Measurements from ENCODE around the gene SFT2D1.

SFT2D1 gene

DNA sequence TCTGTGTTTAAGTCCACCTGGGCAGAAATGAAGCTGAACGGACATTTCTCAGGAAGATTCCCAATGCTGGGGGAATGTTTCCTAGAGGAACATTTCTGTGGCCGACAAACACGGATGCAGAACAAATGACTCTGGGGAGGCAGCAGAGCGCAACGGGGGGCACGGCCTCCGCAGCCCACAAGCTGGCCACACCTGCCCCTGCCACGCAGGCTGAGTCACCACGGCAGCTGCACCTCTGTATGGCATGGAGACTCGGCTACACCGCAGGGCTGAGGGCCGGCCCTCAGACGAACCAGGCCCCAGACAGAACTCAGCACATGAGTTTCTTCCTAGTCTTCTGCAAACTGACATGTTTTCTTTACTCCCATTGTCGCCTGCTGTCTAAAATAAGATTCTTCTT lies 24.1 kb downstream of the SFT2D1 start:
- Histone ChIP-seq H3K36me3 (ENCODE audit: control insufficient read depth, insufficient read depth, low read length) (no peaks in the 10 kb centered on the region), H3K4me3 (ENCODE audit: low read depth, low read length) (no peak overlapping the region), H3K4me1 (no peaks in the 10 kb centered on the region), H3K9ac (no peak overlapping the region), H3K4me2 (ENCODE audit: low read length) (no peak overlapping the region), H3K79me2 (no peaks in the 10 kb centered on the region), H3K27me3 (ENCODE audit: control insufficient read depth, insufficient read depth, low read length) (no peaks in the 10 kb centered on the region), H3K9me3 (ENCODE audit: control insufficient read depth, low read length) (no peaks in the 10 kb centered on the region), H3K27ac (no peak overlapping the region), H2AFZ (no peak overlapping the region)
- TF ChIP-seq, protein P1, sequence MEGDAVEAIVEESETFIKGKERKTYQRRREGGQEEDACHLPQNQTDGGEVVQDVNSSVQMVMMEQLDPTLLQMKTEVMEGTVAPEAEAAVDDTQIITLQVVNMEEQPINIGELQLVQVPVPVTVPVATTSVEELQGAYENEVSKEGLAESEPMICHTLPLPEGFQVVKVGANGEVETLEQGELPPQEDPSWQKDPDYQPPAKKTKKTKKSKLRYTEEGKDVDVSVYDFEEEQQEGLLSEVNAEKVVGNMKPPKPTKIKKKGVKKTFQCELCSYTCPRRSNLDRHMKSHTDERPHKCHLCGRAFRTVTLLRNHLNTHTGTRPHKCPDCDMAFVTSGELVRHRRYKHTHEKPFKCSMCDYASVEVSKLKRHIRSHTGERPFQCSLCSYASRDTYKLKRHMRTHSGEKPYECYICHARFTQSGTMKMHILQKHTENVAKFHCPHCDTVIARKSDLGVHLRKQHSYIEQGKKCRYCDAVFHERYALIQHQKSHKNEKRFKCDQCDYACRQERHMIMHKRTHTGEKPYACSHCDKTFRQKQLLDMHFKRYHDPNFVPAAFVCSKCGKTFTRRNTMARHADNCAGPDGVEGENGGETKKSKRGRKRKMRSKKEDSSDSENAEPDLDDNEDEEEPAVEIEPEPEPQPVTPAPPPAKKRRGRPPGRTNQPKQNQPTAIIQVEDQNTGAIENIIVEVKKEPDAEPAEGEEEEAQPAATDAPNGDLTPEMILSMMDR (IDR thresholded peaks at IDR 0.05): no peak

DNA sequence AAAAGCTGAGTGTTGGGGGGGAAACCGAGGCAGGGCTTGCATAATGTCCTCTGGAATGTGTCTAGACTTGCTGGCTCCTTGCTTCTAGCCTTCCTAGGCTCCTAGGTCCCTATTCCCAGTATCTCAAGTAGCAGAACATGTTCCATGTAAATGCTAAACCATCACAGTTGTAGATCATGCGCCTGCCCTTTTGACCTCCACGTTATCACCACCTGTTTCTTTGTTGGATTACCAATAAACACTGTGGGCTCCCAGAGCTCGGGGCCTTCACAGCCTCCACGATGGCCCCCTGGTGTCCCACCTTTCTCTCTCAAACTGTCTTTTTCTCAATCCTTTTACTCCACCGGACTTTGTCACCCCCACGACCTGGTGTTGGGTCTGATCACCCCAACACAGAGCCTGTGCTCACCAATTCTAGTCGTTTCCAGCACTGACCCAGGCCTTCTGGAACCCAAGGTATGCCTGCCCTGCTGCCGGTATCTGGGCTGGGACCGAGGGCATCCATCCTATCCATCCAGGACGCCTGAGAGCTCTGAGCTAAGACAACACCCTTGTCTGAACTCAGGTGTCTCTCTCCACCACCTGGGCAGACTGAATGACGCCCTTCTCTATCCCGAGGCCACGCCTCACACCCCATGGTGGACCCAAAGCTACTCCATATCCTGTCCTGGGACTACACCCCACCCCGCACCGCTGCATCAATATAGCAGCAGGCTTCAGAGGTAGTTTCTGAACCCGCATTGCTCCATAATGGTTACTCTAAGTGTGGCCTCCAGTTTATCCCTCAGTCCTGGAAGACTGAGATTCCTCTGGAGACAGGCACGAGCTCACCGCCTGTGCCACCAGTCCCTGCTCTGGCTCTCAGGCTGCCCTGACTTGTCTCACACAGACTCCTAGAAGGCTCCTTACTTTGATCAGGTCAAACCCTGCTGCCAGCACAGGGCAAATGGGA lies 24.8 kb downstream of the SFT2D1 start:
- TF ChIP-seq, protein P1 (IDR thresholded peaks at IDR 0.05): no peak
- Histone ChIP-seq H3K79me2 (no peaks in the 10 kb centered on the region), H3K4me2 (ENCODE audit: low read length) (no peak overlapping the region), H3K4me3 (ENCODE audit: low read depth, low read length) (no peak overlapping the region), H3K27ac (no peak overlapping the region), H3K27me3 (ENCODE audit: control insufficient read depth, insufficient read depth, low read length) (no peaks in the 10 kb centered on the region), H3K9ac (no peak overlapping the region), H3K9me3 (ENCODE audit: control insufficient read depth, low read length) (no peaks in the 10 kb centered on the region), H3K36me3 (ENCODE audit: control insufficient read depth, insufficient read depth, low read length) (no peaks in the 10 kb centered on the region), H2AFZ (no peak overlapping the region), H3K4me1 (no peaks in the 10 kb centered on the region)

- H2AFZ ChIP-seq: no peak overlapping the region
- H3K36me3 ChIP-seq (ENCODE audit: control insufficient read depth, insufficient read depth, low read length): no peaks in the 10 kb centered on the region
- H3K4me2 ChIP-seq (ENCODE audit: low read length): no peak overlapping the region
- H3K9me3 ChIP-seq (ENCODE audit: control insufficient read depth, low read length): no peaks in the 10 kb centered on the region
- no peaks in the 10 kb centered on the region for H3K4me1 ChIP-seq
- H3K4me3 ChIP-seq (ENCODE audit: low read depth, low read length): no peak overlapping the region
- H3K27me3 ChIP-seq (ENCODE audit: control insufficient read depth, insufficient read depth, low read length): no peaks in the 10 kb centered on the region
- H3K27ac ChIP-seq: no peak overlapping the region
- TF ChIP-seq, protein P1 (IDR thresholded peaks at IDR 0.05): no peak
- no peak overlapping the region for H3K9ac ChIP-seq
- H3K79me2 ChIP-seq: no peaks in the 10 kb centered on the region
These were observed 26.9 kb downstream of the SFT2D1 start for GRCh38 chr6:166315436-166315835.

DNA sequence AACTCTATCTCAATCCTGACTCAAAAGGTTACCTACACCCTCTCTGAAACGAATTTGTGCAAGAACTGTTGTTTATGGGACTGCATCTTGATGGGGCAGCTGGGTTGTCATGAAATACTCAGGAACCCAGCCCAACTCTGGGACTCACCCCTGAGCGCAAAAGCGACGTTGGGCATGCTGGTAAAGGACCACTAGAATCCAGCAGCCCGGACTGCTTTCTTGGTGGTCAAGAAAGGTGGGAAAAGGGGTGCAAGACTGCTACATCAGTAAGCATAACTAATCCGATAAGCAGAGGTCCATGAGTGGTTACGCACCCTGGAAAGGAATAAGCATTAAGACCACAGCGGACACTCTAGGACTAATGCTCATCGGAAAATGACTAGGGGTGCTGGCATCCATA lies 27.9 kb downstream of the SFT2D1 start:
- Histone ChIP-seq H3K4me1 (no peaks in the 10 kb centered on the region), H3K4me2 (ENCODE audit: low read length) (no peak overlapping the region), H3K9me3 (ENCODE audit: control insufficient read depth, low read length) (no peaks in the 10 kb centered on the region), H3K27me3 (ENCODE audit: control insufficient read depth, insufficient read depth, low read length) (no peaks in the 10 kb centered on the region), H3K9ac (no peak overlapping the region), H3K79me2 (no peaks in the 10 kb centered on the region), H2AFZ (no peak overlapping the region), H3K27ac (no peak overlapping the region), H3K4me3 (ENCODE audit: low read depth, low read length) (no peak overlapping the region), H3K36me3 (ENCODE audit: control insufficient read depth, insufficient read depth, low read length) (no peaks in the 10 kb centered on the region)
- TF ChIP-seq, protein P1 (IDR thresholded peaks at IDR 0.05): no peak

Measured in parathyroid adenoma (tissue), 2 donors.